Measurements from ENCODE around the gene C2orf66.

Gene C2orf66

GRCh38 chr2:196759378-196759706 lies 49.8 kb downstream of the C2orf66 start:
- TF ChIP-seq POLR2AphosphoS5 (IDR thresholded peaks at IDR 0.05; ENCODE audit: low read depth, low read length) = no peak
- TF ChIP-seq FOXP2 (optimal IDR thresholded peaks at IDR 0.05; ENCODE audit: borderline replicate concordance, extremely low read depth, extremely low read length, insufficient read depth) = no peak
- no peak for TF ChIP-seq REST (IDR thresholded peaks at IDR 0.05; ENCODE audit: insufficient read depth in 1 of 2, low read depth in 2 of 2, low read length in 2 of 2)
- TF ChIP-seq TAF1 (IDR thresholded peaks at IDR 0.05; ENCODE audit: borderline replicate concordance, insufficient read depth, low read length) = no peak
- no peak for TF ChIP-seq SIN3A (IDR thresholded peaks at IDR 0.05; ENCODE audit: borderline replicate concordance, insufficient read depth, low read length)

GRCh38 chr2:196758474-196759377 lies 50.4 kb downstream of the C2orf66 start:
- no peak for TF ChIP-seq TAF1 (IDR thresholded peaks at IDR 0.05; ENCODE audit: borderline replicate concordance, insufficient read depth, low read length)
- no peak for TF ChIP-seq POLR2AphosphoS5 (IDR thresholded peaks at IDR 0.05; ENCODE audit: low read depth, low read length)
- no peak for TF ChIP-seq FOXP2 (optimal IDR thresholded peaks at IDR 0.05; ENCODE audit: borderline replicate concordance, extremely low read depth, extremely low read length, insufficient read depth)
- no peak for TF ChIP-seq REST (IDR thresholded peaks at IDR 0.05; ENCODE audit: insufficient read depth in 1 of 2, low read depth in 2 of 2, low read length in 2 of 2)
- TF ChIP-seq SIN3A (IDR thresholded peaks at IDR 0.05; ENCODE audit: borderline replicate concordance, insufficient read depth, low read length) = no peak
